Non-pigmented ciliary epithelial cell (primary cell): ENCODE data around the gene CPAMD8.

Source experiments
- DNase-seq: peaks from one replicate; pipeline ENCODE4 v3.0.0-alpha.2; 2010; ENCODE audit warnings: low read depth

The CPAMD8 gene

DNA sequence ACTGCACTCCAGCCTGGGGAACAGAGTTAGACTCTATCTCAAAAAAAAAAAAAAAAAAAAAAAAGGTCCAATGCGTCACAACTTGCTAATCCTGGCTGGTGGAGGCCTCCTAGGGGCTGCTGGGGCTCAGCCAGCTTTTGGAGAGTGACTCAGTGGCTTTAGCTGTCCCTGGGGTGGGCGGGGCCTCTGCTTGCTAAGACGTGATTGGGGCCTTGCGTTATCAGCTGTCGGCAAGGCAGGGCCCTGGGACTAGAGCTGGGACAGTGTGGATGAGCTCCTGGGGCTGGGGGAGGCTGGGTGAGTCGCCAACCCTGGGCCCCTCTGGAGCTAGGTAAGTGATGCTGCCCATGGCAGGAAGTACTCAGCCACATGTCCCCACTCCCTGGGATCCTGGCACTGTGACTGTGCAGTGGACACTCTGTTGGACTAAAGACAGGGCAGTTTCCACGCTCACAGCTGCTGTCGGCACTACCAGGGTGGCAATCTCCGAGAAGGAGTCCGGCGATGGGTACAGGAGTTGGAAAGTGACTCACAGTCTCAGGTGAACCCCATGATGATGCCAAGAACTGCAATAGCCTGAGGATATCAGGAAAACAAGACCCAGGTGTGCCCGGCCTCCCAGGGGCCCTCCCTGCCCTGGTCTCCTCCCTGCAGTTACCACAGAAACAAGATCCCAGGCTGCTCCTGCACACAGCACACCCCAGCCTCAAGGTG lies 105.6 kb downstream of the CPAMD8 start:
- DNase-seq = peak; percentile 66

DNA sequence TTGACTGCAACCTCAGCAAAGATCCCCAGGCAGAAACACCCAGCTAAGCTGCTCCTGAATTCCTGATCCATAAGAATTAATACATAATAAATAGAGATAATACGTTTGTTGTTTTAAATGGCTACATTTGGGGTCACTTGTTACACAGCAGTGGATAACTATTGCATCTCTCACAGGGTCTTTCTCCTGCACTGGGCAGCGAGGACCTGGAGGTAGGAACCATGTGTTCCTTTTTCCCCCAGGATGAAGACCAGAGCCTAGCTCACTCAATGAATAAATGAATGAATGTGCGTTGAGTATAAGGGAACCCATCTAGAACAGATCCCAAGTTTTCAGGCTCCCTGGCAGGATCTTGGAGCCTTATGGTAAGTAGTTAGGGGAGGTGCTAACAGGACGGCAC lies 107.1 kb downstream of the CPAMD8 start:
- DNase-seq = no peak

DNA sequence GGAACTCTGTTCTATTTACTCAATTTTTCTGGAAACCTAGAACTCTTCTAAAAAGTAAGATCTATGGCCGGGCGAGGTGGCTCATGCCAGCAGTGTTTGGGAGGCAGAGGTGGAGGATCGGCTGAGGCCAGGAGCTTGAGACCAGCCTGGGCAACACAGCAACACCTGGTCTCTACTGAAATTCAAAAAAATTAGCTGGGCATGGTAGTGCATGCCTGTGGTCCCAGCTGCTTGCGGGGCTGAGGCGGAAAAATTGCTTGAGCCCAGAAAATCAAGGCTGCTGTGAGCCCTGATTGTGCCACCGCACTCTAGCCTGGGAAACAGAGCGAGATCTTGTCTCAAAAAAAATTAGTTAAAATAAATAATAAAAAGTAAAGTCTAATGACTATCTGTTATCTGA lies 109.2 kb downstream of the CPAMD8 start:
- no peak for DNase-seq

DNA sequence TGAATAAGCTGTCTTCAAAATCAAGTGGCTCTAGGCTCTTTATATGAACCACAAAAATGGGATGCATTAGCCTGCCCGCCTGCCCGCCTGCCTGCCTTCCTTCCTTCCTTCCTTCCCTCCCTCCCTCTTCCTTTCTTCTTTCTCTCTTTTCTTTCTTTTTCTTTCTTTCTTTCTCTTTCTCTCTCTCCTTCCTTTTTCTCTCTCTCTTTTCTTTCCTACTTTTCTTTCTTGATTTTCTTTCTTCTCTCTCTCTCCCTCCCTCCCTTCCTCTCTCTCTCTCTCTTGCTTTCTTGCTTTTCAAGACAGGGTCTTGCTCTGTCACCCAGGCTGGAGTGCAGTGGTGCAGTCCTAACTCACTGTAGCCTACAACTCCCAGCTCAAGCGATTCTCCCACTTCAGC lies 110.9 kb downstream of the CPAMD8 start:
- no peak for DNase-seq

DNA sequence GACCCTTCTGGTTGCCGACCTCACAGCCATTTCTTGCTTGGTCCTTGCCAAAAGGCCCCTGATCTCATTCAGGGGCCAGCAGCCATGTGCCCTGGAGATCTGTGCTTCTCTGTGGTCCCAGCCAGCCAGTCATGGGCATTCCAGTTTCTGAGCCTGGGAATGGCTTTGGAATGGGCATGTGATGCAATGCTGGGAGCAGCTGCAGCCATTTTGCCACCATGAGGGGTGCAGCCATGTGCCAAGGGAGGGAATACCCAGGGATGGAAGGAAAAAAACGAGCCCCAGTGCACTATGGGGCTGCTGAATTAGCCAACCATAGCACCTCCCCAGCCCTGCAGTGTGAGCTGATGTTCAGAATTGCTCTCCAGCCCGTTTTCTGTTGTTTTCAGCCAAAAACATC lies 111.5 kb downstream of the CPAMD8 start:
- DNase-seq = no peak

DNA sequence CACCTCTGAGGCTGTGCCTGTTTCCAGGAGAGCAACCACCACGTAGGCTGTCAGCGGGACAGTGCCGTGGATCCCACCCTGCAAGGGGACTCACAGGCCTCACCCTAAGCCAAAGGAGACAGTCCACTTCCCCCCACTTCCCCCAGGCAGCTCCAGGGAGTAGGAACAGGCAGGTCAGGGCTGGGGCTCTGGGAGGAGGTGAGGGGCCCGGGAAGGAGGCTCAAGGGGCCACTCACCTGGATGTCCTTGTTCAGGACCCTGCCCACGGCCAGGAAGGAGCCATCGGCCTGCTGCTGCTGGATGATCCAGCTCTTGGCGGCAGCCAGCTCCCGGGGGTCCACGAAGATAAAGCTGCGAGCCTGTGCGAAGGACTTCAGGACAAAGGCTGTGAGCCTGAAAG lies 112.2 kb downstream of the CPAMD8 start:
- no peak for DNase-seq

DNA sequence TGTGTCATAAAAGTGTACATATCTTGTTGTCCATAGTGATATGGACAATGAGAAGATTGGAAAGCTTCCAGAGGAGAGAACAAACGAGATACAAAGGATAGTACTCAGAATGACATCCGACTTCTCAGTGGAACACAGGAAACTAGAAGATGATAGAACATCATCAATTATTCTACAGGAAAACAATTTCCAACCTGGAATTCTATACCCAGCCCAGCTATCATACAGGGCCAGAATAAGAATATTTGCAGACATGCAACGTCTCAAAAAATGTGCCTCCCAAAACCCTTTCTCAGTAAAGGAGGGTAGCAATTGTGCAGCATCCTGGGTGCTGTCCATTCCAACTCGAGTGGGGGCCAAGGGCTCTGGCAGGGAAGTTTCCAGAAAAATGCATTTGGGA lies 113.8 kb downstream of the CPAMD8 start:
- DNase-seq = no peak

DNA sequence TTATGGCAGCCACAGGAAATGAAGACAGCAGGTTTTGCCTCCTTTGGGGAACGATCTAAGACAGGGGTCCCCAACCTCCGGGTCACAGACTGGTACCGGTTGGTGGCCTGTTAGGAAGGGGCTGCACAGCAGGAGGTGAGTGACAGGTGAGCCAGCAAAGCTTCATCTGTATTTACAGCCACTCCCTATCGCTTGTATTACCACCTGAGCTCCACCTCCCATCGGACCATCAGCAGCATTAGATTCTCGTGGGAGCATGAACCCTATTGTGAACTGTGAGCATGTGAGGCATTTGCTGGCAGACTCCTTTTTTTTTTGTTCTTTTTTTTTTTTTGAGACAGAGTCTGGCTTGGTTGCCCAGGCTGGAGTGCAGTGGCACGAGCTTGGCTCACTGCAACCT lies 115.6 kb downstream of the CPAMD8 start:
- DNase-seq = no peak

DNA sequence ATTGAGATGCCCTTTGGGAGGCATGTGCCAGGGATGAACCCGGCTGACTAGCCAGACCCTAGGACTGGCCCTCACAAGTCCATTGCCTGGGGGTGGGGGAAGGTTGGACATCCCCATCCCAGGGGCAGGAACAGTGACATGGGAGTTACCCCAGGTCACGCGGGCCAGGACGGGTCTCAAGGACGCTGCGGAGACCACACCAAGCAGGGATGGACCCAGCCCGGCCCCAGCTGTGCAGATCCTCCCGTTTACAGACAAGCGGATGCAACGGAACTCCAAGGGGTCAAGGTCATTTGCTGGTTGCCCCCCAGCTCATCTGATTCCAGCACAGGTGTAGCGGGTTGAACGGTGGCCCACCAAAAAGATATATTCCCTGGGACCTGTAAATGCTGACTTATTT lies 117.9 kb downstream of the CPAMD8 start:
- no peak for DNase-seq

DNA sequence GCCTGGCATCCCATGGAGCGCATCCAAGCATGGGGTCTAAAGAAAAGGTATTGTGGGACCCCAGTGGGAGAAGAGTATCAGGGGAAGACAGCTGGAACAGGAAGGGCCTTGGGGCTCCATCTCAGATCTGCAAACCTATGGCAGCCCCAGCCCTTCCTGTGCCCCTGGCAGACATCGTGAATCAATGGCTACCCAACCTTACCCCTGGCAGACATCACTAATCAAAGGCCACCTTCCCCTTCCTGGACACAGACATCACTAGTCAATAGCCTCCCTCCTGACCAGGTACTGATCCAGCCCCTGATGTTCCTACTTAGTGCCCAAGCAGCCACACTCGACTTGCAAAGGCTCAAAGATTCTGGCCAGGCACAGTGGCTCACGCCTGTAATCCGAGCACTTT lies 122.0 kb downstream of the CPAMD8 start:
- DNase-seq = no peak

DNA sequence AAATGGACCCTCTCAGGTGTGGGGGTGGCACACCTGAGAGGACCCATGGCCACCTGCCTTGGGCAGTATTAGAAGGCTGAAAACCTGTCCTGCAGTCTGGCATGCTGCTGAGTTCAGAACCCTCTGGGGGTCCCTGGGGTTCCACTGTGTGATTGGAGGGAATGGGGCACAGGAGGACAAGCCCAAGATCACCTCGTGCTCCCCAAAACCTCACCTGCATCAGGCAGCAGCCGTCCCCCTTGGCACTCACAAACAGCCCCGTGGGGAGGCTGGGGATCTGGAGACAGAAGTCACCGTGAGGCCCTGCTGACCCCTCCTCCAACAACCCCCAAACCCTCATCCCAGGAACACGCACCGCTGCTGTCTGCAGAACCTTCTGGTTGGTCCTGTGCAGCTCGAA lies 123.3 kb downstream of the CPAMD8 start:
- DNase-seq = no peak

DNA sequence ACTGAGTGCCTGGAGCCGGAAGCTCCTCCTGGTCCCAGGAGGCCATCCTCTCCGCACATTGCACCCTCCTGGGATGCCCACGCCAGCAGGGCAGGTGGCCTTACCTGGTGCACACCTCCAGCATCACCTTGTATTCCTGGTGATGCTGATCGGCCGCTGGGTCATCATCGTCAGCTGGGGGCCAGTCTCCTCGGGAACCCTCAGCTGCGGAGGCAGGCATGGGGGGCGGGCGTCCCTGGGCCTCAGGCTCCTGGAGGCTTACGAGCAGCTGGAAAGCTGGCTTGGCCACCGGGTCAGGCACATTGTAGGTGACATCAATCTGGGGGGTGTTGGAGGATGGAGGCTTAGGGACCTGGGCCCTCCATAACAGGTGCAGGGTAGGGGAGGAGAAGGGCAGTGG lies 124.1 kb downstream of the CPAMD8 start:
- no peak for DNase-seq

DNA sequence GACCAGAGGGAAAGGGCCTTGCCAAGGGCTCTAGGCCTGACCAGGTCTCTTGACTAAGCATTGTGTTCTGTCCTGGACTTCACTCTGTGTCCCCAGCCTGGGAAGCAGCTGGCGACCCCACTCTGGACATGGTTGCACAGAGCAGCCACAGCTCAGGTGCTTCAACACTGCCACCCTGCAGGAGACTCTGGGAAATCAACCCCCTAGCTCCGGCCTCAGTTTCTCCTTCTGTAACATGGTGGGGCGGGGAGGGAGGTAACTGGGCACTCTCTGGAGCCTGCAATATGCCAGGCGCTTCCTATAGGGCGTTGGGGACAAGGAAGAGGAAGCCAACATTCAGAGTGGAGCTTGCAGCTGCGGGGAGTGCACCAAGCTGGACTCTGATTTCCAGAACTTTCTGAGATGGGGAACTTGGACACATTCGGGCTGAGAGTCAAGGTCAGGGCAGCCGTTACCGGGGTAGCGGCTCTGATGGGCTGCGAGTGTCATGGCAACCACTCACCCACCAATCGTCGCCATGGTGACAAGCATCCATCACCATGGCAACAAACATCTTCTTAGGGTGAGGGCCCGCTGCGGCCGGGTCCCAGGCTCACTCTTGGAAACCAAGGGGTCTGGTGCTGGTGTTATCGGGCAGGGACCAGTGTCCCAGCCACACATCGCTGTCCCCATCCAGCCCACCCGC lies 125.0 kb downstream of the CPAMD8 start:
- no peak for DNase-seq

DNA sequence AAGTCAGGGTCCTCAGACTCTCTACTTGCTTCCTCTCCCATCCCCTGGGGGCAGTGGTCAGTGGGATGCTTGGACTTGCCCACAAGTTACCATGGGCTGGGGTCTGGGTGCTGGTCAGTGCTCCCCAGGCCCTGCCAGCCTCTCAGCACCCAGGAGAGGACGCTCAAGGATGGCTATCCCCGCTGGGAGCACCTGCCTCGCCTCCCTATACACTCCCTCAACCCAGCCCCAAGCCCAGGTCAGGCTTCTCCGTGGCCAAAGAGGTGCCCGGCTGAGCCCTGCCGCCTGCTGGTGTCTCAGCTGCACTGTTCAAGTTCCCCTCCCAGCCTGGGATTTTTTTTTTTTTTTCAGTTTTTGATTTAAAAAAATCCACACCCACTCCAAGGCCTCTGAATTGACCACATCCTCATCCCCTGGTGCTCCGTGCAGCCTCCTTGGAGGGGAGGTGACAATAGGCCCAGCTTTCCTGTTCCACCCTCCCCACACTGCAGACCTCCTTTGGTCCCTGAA lies 127.0 kb downstream of the CPAMD8 start:
- no peak for DNase-seq

DNA sequence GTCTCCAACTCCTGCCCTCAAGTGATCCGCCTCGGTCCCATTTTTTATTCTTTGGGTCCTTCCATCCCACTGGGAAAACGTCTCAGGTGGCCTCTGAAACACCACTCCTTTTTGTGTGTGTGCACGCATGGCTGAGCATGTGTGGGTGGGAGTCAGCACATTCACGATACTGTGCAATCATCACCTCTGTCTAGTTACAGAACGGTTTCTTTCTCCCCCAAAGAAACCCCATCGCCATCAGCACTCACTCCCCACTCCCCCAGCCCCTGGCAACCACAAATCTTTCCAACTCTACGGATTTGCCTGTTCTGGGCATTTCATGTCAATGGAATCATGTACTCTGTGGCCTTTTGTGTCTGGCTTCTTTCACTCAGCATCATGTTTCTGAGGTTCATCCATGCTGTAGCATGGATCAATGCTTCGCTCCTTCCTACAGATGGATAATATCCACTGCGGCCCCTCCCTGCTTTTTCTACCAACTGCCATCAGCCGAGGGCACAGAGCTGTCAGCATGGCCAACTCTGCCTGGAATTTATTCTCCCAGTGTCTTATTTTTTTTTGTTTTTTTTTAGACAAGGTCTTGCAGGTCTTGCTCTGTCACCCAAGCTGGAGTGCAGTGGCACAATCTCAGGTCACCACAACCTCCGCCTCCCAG lies 128.1 kb downstream of the CPAMD8 start:
- DNase-seq = no peak

DNA sequence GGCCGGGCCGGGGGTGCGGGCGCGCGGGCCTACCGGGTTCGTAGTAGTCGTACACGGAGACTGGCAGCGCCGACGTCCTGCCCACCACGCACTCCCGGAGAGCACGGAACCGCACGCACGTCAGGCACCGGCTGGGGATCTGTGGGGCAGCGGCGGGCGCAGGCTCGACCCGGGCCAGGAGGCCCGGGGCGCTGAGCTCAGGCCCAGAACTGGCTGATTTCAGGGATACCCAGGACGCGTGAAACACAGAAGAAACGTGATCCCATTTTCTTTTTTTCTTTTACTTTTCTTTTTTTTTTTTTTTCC lies 128.8 kb downstream of the CPAMD8 start:
- DNase-seq = no peak

DNA sequence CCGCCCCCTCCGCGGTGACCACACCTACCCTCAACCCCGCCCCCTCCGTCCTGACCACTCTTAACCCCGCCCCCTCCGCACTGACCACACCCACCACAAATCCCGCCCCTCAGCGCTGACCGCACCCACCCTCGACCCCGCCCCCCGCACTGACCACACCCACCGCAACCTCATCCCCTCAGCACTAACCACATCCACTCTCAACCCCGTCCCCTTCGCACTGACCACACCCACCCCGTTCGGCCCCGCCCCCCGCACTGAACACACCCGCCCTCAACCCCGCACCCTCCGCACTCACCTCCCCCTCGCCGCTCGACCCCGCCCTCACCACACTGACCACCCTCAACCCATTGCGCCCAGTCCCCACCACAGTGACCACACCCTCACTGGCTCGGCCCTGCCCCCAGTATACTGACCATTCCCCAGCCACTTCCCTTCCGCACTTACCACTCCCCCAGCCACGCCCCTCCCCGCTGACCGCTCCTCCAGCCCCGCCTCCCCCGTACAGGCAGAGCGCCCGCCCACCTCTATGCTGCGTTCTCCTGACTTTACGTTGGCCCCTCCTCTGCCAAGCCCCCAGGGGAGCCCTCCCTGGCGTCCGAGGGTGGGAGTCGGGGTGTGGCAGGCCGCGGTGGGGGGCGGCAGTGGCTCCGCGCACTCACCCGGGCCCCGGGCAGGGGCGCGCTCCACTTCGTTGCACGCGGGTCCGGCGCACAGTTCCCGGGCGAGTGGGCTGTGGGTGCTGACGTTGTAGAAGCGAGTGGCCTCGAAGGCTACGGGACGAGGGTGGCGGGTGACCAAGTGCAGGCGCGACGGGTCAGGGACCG lies 129.4 kb downstream of the CPAMD8 start:
- DNase-seq = peak; percentile 46

DNA sequence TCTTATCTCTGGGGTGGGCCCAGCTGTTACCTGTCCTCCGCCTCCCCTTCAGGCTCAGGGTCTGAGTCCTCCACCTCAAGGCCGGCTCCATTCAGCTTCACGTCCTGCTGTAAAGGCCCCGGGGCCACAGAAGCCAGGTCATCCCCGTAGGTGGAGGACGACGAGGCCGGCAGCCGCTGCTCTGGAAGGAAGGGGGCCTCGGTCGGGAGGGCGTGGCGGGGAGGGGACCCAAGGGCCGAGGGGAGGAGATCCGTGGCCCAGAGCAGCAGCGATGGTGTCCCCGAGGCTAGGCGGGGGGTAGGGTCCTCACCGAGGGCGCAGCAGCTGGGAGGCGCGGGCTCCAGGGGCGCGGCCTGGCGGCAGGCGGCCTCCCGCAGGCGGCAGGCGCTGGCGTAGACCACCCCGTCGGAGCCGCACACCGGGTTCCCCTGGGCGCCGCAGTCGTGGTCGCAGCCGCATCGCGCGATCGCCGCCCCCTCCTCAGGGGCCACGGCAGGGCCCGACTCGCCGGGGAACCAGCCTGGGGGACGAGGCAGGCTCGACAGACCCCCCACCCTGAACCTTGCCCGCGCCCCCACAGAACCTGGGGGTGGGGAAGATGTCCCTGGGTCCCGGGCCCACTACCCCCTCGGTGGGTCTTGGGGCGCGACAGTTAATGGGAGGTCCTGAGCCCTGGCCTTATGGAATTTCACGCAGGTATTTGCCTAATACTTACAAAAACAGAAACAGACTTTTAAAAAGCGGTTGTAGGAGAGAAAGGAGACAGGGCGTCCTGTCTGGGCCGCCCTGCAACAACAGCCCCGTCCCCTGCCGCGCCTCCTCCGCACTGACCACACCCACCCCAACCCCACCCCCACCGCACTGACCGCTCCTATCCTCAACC lies 130.2 kb downstream of the CPAMD8 start:
- DNase-seq = no peak

DNA sequence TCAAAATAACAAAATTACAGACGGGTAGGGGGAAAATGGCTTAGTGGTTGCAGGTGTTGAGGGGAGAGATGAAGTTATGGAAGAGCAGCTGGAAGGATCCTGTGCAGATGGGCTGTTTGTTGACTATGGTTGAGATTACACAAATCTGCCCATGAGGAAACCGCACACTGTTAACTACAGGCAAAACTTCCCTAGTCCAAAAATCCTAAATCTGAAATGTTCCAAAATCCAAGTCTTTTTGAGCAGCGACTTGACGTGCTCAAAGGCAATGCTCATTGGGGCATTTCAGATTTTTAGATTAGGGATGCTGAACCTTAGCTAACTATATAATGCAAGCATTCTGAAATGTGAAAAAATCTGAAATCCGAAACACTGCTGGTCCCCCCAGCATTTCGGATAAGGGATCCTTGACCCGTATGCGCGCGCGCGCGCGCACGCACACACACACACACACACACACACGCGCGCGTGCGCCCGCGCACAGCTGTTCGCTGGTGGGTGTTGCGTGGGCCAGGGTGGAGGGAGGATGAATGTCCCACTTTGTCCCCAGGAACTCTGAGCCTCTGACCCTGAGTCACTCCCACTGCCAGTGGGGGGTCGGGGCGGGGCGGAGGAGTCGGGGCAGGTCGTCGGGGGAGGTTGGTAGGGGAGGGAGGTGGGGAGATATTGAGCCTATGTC lies 131.0 kb downstream of the CPAMD8 start:
- DNase-seq = no peak

DNA sequence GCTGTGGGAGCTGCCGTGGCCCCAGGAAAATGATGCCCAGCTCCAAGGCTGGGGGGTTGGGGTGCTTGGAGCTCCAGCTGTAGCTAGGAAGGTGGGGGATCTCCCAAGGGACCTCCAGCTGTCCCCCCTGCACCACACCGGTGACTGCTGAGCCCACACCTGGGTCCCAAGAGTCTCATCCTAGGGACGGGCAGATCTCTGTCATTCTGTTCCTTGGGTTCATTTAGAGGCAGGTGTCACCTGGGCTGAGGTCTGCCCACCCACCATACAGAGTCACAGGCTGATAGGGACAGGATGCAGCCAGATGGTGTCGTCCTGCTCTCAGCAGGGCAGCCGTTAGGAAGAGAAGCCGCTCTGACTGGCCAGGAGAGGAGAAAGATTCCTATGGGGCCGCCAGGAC lies 132.5 kb downstream of the CPAMD8 start:
- no peak for DNase-seq

DNA sequence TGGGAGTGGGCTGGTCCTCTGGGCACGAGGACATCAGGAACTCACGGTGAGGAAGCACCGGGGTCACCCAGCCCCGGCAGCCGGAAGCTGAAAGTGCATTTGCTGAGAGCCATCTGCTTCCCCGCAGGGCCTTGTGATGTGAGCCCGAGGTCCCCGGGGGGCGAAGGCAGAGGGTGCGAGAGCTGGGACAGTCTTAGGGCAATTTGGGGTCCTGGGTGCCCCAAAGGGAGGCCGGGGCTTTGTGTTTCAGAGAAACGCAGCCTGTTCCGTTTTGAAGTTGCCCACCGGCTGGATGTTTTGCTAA lies 133.0 kb downstream of the CPAMD8 start:
- DNase-seq = no peak
